Esophagus squamous epithelium (tissue), 5 donors: ENCODE data around the gene EHHADH. TPM values are rescaled to one million over a fixed set of nuclear protein-coding genes. Genes with fewer than 3 reads are reported as not detected.

Source experiments
- DNase-seq: peaks from one replicate; lab custom pipeline; 2025; lab: John Stamatoyannopoulos, UW
- H3K27ac ChIP-seq, 4 donors: fragments of 200-600 bp; sonication (generic); one replicate each; pipeline ENCODE4 v1.5.1; 2016 to 2019; ENCODE audit warnings: mild to moderate bottlenecking in 1 of 4
- H3K27me3 ChIP-seq, 4 donors: fragments of 200-600 bp; sonication (generic); 1 replicate in 3 of 4; 2 replicates in 1 of 4; pipeline versions ENCODE4 v1.5.1 to v1.6.0; 2017 to 2021; ENCODE audit warnings: antibody characterized with exemption in 1 of 4
- H3K36me3 ChIP-seq, 3 donors: fragments of 200-600 bp; sonication (generic); one replicate each; pipeline ENCODE4 v1.5.1; 2016 to 2019
- H3K4me1 ChIP-seq, 3 donors: fragments of 200-600 bp; sonication (generic); one replicate each; pipeline ENCODE4 v1.5.1; 2017 to 2019
- H3K4me3 ChIP-seq, 4 donors: fragments of 200-600 bp; sonication (generic); 1 replicate in 3 of 4; 2 replicates in 1 of 4; pipeline ENCODE4 v1.5.1; 2016 to 2019; ENCODE audit warnings: mild to moderate bottlenecking in 2 of 4, moderate library complexity in 1 of 4
- H3K9me3 ChIP-seq, 3 donors: fragments of 200-600 bp; sonication (generic); one replicate each; pipeline ENCODE4 v1.5.1; 2016 to 2019
- POLR2A ChIP-seq, 4 donors: fragments of 450-650 bp; IDR thresholded peaks; one replicate each; pipeline ENCODE4 v1.6.1; 2017; ENCODE audit warnings: antibody characterized with exemption in 4 of 4, mild to moderate bottlenecking in 4 of 4, moderate library complexity in 3 of 4
- WGBS, 2 donors: methylation state at CpG; one replicate each; pipeline ENCODE4 v1.1.5; 2018; 5-methylcytosine and 5-hydroxymethylcytosine counted together
- intact Hi-C: fragments of 100-400 bp; cut with DNase I; formaldehyde crosslinking; loops from one replicate; pipeline ENCODE4 v1.15.0; 2022
- total RNA-seq, 4 donors: library from RNA; depleted of rRNA; stranded (reverse); fragments of >200 nt; gene quantifications; one replicate each; pipeline ENCODE4 v1.1.0, GENCODE V29; 2016
- TF ChIP-seq, protein P1 (sequence below), 6 experiments: fragments of 450-650 bp in 4 of 6; fragments of 200-600 bp in 2 of 6; sonication (generic) in 2 of 6; IDR thresholded peaks; one replicate each; pipeline ENCODE4 v1.5.1; 2016 to 2019; ENCODE audit warnings: antibody characterized with exemption in 6 of 6, mild to moderate bottlenecking in 4 of 6, moderate library complexity in 4 of 6
- donor health status: DM: yes; HTN: yes; CAD: no.

EHHADH gene
- total RNA-seq, 4 donors from 2014 or later: 5.7 to 6.3 (median 5.9) TPM

DNA sequence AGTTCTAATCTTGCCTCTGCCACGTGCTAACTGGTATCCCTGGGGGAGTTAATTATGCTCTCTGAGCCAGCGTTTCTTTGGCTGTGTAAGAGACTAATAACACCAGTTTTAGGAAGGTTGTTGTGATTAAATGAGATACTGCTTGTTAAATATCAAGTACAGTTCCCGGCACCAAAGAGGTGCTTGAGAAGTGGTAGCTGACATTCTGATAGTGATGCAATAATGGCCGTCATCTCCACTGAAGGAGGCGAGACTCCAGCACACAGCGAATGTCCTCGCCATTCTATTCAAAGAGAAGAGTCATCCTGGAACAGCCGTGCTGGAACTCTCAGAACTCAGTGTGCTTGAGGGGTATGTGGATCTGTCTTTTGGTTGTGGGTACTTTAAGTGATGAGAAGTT is 91.2 kb downstream of the EHHADH start:
- no peaks in the 10 kb centered on the region for H3K9me3 ChIP-seq
- H3K27ac ChIP-seq: no peak overlapping the region
- H3K4me1 ChIP-seq: no peaks in the 10 kb centered on the region
- peaks cover 0 to 12% (median 2%) of the 10 kb centered on the region in 4 donors for H3K27me3 ChIP-seq
- 83 to 88% methylated on average over 8 of the region's 8 CpGs for WGBS, 2 donors
- TF ChIP-seq, protein P1, sequence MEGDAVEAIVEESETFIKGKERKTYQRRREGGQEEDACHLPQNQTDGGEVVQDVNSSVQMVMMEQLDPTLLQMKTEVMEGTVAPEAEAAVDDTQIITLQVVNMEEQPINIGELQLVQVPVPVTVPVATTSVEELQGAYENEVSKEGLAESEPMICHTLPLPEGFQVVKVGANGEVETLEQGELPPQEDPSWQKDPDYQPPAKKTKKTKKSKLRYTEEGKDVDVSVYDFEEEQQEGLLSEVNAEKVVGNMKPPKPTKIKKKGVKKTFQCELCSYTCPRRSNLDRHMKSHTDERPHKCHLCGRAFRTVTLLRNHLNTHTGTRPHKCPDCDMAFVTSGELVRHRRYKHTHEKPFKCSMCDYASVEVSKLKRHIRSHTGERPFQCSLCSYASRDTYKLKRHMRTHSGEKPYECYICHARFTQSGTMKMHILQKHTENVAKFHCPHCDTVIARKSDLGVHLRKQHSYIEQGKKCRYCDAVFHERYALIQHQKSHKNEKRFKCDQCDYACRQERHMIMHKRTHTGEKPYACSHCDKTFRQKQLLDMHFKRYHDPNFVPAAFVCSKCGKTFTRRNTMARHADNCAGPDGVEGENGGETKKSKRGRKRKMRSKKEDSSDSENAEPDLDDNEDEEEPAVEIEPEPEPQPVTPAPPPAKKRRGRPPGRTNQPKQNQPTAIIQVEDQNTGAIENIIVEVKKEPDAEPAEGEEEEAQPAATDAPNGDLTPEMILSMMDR (IDR thresholded peaks at IDR 0.05): no peak
- TF ChIP-seq POLR2A (IDR thresholded peaks at IDR 0.05): no peak
- DNase-seq: no peak
- no peaks in the 10 kb centered on the region for H3K36me3 ChIP-seq
- H3K4me3 ChIP-seq: no peak overlapping the region
- intact Hi-C loops: no loop called here

DNA sequence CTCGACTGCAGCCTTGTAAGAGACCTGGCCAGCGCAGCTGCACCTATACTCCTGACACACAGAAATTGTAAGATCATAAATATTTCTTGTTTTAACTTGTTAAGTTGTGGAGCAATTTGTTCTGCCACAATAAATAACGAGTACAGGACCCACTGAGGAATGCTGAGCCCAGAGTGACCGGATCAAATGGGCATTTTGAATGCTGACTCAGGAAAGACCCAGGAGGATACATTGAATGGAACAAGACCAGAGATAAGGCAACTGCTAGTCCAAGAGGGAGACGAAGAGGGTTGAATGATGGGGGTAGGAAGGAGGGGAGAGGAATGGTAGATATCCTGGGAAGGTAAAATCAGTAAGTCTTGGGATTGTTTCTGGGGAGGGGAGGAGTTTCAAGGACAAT is 92.1 kb downstream of the EHHADH start:
- no peaks in the 10 kb centered on the region for H3K9me3 ChIP-seq
- no peak overlapping the region for H3K27ac ChIP-seq
- intact Hi-C loops: no loop called here
- peaks cover 0 to 17% (median 2%) of the 10 kb centered on the region in 4 donors for H3K27me3 ChIP-seq
- DNase-seq: no peak
- no peaks in the 10 kb centered on the region for H3K36me3 ChIP-seq
- WGBS, 2 donors: 63 to 71% methylated on average over 5 of the region's 5 CpGs
- TF ChIP-seq, protein P1 (IDR thresholded peaks at IDR 0.05): no peak
- no peak for TF ChIP-seq POLR2A (IDR thresholded peaks at IDR 0.05)
- no peaks in the 10 kb centered on the region for H3K4me1 ChIP-seq
- no peak overlapping the region for H3K4me3 ChIP-seq

DNA sequence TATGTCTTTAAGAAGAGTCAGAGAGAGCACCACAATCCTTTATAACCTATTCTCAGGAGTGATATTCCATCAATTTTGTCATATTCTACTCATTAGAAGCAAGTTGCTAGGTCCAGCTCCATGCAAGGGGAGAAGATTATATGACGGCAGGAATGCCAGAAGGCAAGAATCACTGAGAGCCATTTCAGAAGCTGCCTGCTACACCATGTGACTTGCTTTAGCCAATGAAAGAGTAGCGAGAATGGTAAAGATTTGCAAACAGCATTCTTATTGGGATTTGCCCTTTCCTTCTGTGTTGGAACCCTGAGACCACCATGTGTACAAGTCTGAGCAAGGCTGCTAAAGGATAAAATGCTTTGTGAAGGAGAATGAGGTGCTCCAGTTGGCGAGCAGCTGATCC is 96.5 kb downstream of the EHHADH start:
- Histone ChIP-seq H3K4me1 (peaks cover 0 to 17% (median 9%) of the 10 kb centered on the region in 3 donors), H3K4me3 (no peak overlapping the region), H3K27me3 (peaks cover 0 to 44% (median 3%) of the 10 kb centered on the region in 4 donors), H3K36me3 (no peaks in the 10 kb centered on the region), H3K27ac (no peak overlapping the region), H3K9me3 (no peaks in the 10 kb centered on the region)
- 81 to 93% methylated on average over 3 of the region's 3 CpGs for WGBS, 2 donors
- TF ChIP-seq, protein P1 (IDR thresholded peaks at IDR 0.05): no peak
- no peak for TF ChIP-seq POLR2A (IDR thresholded peaks at IDR 0.05)
- intact Hi-C loops: no loop called here
- no peak for DNase-seq

DNA sequence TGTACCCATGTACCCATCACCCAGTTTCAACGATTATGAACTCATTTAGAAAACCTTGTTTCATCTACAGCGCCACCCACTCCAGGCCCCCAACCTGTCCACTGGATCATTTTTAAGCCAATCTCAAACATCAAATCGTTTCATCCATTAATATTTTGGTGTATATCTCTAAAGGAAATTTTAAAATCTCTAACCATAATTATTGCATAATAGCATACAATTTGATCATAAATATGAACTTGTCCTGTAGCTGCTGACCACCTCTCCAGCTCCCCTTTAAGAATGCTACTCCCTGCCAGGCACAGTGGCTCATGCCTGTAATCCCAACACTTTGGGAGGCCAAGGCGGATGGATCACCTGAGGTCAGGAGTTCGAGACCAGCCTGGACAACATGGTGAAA is 98.2 kb downstream of the EHHADH start:
- peaks cover 0 to 60% (median 5%) of the 10 kb centered on the region in 4 donors for H3K27me3 ChIP-seq
- WGBS, 2 donors: 82% methylated on average over 4 to 5 of the region's 5 CpGs
- H3K36me3 ChIP-seq: no peaks in the 10 kb centered on the region
- no peaks in the 10 kb centered on the region for H3K9me3 ChIP-seq
- H3K4me1 ChIP-seq: peaks cover 0 to 23% (median 13%) of the 10 kb centered on the region in 3 donors
- H3K4me3 ChIP-seq: no peak overlapping the region
- TF ChIP-seq, protein P1 (IDR thresholded peaks at IDR 0.05): no peak
- TF ChIP-seq POLR2A (IDR thresholded peaks at IDR 0.05): no peak
- H3K27ac ChIP-seq: no peak overlapping the region
- DNase-seq: no peak
- intact Hi-C loops: no loop called here

DNA sequence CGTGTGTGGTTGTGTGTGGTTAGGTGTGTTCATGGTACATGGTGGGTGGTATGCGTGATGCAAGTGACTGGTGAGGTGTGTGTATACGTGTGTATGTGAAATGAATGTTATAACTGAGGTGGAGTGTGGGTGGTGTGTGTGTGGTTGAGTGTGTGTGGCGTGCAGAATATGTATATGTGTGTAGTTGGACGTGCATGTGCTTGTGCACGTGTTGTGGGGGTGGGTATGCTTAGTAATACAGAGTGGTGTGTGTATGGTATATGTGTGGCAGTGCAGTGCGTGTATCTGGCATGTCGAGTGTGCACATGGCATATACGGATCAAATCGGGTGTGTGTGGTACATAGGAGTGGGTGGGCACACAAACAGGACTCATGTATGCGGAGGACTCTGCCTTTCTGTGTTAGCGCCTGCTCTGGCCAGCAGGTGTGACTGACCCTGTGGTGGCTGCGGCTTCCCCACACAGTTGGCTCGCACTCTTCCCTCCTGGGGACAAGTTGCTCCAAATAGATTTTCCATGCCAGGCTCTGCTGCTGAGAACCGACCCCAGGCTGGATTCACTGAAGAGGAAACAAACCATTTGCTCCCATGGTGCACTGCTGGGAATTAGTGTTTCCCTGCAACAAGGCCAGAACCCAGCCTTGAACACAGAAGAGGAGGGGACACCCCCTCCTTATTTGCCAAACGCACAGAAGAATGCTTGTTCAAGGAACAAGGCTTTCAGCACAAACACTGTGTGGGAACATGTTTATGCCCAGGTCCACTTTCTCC is 99.8 kb downstream of the EHHADH start:
- H3K27me3 ChIP-seq: peaks cover 0 to 74% (median 4%) of the 10 kb centered on the region in 4 donors
- WGBS, 2 donors: 74 to 80% methylated on average over 13 to 15 of the region's 16 CpGs
- no peak for DNase-seq
- peak overlapping the region; percentile 44 to 75 (median 69) for H3K4me3 ChIP-seq
- intact Hi-C loops: no loop called here
- H3K27ac ChIP-seq: peak overlapping the region in 1 of 4 donors; percentile 89
- H3K9me3 ChIP-seq: no peaks in the 10 kb centered on the region
- H3K4me1 ChIP-seq: peaks cover 0 to 30% (median 13%) of the 10 kb centered on the region in 3 donors
- H3K36me3 ChIP-seq: no peaks in the 10 kb centered on the region
- TF ChIP-seq, protein P1 (IDR thresholded peaks at IDR 0.05): no peak
- no peak for TF ChIP-seq POLR2A (IDR thresholded peaks at IDR 0.05)
